H9 (cell line): ENCODE results near the gene ANKRD30B. TPM values are rescaled to one million over a fixed set of nuclear protein-coding genes. Genes with fewer than 3 reads are reported as not detected.

Experiments
- DNase-seq: peaks from one replicate; pipeline ENCODE4 v3.0.0-alpha.2; 2017
- H2AFZ ChIP-seq: one replicate; pipeline ENCODE4 v1.6.1; 2013; ENCODE audit warnings: mild to moderate bottlenecking, low read length, control low read depth, moderate library complexity
- H2AK5ac ChIP-seq: 2 replicates; pipeline ENCODE4 v1.6.1; 2013; ENCODE audit warnings: low read length, control low read depth, mixed read lengths; ENCODE audit not compliant: insufficient read length
- H2BK120ac ChIP-seq: one replicate; pipeline ENCODE4 v1.6.1; 2013; ENCODE audit warnings: low read depth, mild to moderate bottlenecking, low read length, control low read depth, inconsistent platforms; ENCODE audit not compliant: poor library complexity, severe bottlenecking
- H2BK12ac ChIP-seq: 2 replicates; pipeline ENCODE4 v1.6.1; 2013; ENCODE audit warnings: low read length, control low read depth, mixed read lengths, low read depth; ENCODE audit not compliant: insufficient read length
- H2BK15ac ChIP-seq: 2 replicates; pipeline ENCODE4 v1.6.1; 2013; ENCODE audit warnings: low read depth, low read length, control low read depth
- H2BK20ac ChIP-seq: one replicate; pipeline ENCODE4 v1.6.1; 2013; ENCODE audit warnings: low read depth, mild to moderate bottlenecking, low read length, control low read depth, inconsistent platforms; ENCODE audit not compliant: poor library complexity, severe bottlenecking
- H2BK5ac ChIP-seq: 2 replicates; pipeline ENCODE4 v1.6.1; 2013; ENCODE audit warnings: low read length, control low read depth, mixed read lengths; ENCODE audit not compliant: insufficient read length
- H3K14ac ChIP-seq: 2 replicates; pipeline ENCODE4 v1.6.1; 2013; ENCODE audit warnings: low read length, control low read depth; ENCODE audit not compliant: insufficient read depth
- H3K18ac ChIP-seq: 2 replicates; pipeline ENCODE4 v1.6.1; 2013; ENCODE audit warnings: low read depth, mild to moderate bottlenecking, mixed read lengths, low read length, control low read depth; ENCODE audit not compliant: insufficient read length
- H3K23ac ChIP-seq: 2 replicates; pipeline ENCODE4 v1.6.1; 2013; ENCODE audit warnings: low read length, control low read depth, mixed read lengths, low read depth; ENCODE audit not compliant: insufficient read length
- H3K23me2 ChIP-seq: 2 replicates; pipeline ENCODE4 v1.6.1; 2013; ENCODE audit warnings: low read depth, mild to moderate bottlenecking, mixed read lengths, low read length, control low read depth; ENCODE audit not compliant: insufficient read length, poor library complexity, severe bottlenecking
- H3K27ac ChIP-seq: 2 replicates; pipeline ENCODE4 v1.5.1; 2013; ENCODE audit warnings: low read length, control low read depth, mixed read lengths, low read depth; ENCODE audit not compliant: insufficient read length
- H3K27me3 ChIP-seq: 2 replicates; pipeline ENCODE4 v1.6.1; 2013; ENCODE audit warnings: low read length, control low read depth, inconsistent platforms; ENCODE audit not compliant: insufficient read depth
- H3K4ac ChIP-seq: 2 replicates; pipeline ENCODE4 v1.6.1; 2013; ENCODE audit warnings: low read depth, mild to moderate bottlenecking, control low read depth, inconsistent platforms, low read length, moderate library complexity
- H3K4me1 ChIP-seq: 2 replicates; pipeline ENCODE4 v1.6.1; 2013; ENCODE audit warnings: low read length, control low read depth, inconsistent platforms; ENCODE audit not compliant: insufficient read depth
- H3K4me2 ChIP-seq: 2 replicates; pipeline ENCODE4 v1.6.1; 2013; ENCODE audit warnings: low read length, control low read depth, mixed read lengths; ENCODE audit not compliant: insufficient read length, insufficient read depth
- H3K56ac ChIP-seq: 2 replicates; pipeline ENCODE4 v1.6.1; 2013; ENCODE audit warnings: low read depth, mild to moderate bottlenecking, mixed read lengths, low read length, control low read depth; ENCODE audit not compliant: insufficient read length
- H3K79me1 ChIP-seq: 2 replicates; pipeline ENCODE4 v1.6.1; 2013; ENCODE audit warnings: low read depth, mild to moderate bottlenecking, moderate library complexity, low read length, control low read depth, inconsistent platforms; ENCODE audit not compliant: insufficient read depth, poor library complexity, severe bottlenecking
- H3K79me2 ChIP-seq: 2 replicates; pipeline ENCODE4 v1.6.1; 2013; ENCODE audit warnings: low read length, control low read depth, inconsistent platforms; ENCODE audit not compliant: insufficient read depth
- H3K9ac ChIP-seq: 2 replicates; pipeline ENCODE4 v1.6.1; 2013; ENCODE audit warnings: low read length, control low read depth, mixed read lengths; ENCODE audit not compliant: insufficient read length; ENCODE audit errors: extremely low read depth
- H3K9me3 ChIP-seq: one replicate; pipeline ENCODE4 v1.6.1; 2013; ENCODE audit warnings: low read depth, low read length, inconsistent platforms; ENCODE audit not compliant: control insufficient read depth
- H3T11ph ChIP-seq: one replicate; pipeline ENCODE4 v1.6.1; 2013; ENCODE audit warnings: mild to moderate bottlenecking, low read length, control low read depth, inconsistent platforms
- H4K20me1 ChIP-seq: one replicate; pipeline ENCODE4 v1.6.1; 2013; ENCODE audit not compliant: control insufficient read depth, insufficient read length, insufficient read depth
- H4K5ac ChIP-seq: 2 replicates; pipeline ENCODE4 v1.6.1; 2013; ENCODE audit warnings: low read depth, mild to moderate bottlenecking, mixed read lengths, low read length, control low read depth; ENCODE audit not compliant: insufficient read length
- H4K8ac ChIP-seq: replicated peaks from 2 replicates; pipeline ENCODE4 v1.6.1; 2013; ENCODE audit warnings: low read length, control low read depth, mixed read lengths, low read depth; ENCODE audit not compliant: insufficient read length
- H4K91ac ChIP-seq: 2 replicates; pipeline ENCODE4 v1.6.1; 2013; ENCODE audit warnings: low read depth, mild to moderate bottlenecking, moderate library complexity, mixed read lengths, low read length, control low read depth; ENCODE audit not compliant: insufficient read length
- H3K27ac Mint-ChIP-seq, 3 experiments: 2 replicates in 2 of 3; 3 replicates in 1 of 3; pipeline ENCODE4 v1.8.0; 2020 to 2021; ENCODE audit warnings: mixed read lengths in 3 of 3, mild to moderate bottlenecking in 1 of 3, moderate library complexity in 1 of 3
- H3K27me3 Mint-ChIP-seq: 2 replicates; pipeline ENCODE4 v1.8.0; 2021; ENCODE audit warnings: low read depth, mild to moderate bottlenecking, moderate library complexity, mixed read lengths
- H3K36me3 Mint-ChIP-seq, 3 experiments: 2 replicates in 2 of 3; 3 replicates in 1 of 3; pipeline ENCODE4 v1.8.0; 2020 to 2021; ENCODE audit warnings: low read depth in 3 of 3, mixed read lengths in 3 of 3; ENCODE audit not compliant: insufficient read depth in 1 of 3
- H3K4me1 Mint-ChIP-seq, 2 experiments: 2 replicates each; pipeline ENCODE4 v1.8.0; 2020; ENCODE audit warnings: mixed read lengths in 2 of 2
- H3K4me3 Mint-ChIP-seq, 2 experiments: 2 replicates in 1 of 2; 3 replicates in 1 of 2; pipeline ENCODE4 v1.8.0; 2020 to 2021; ENCODE audit warnings: mild to moderate bottlenecking in 2 of 2, mixed read lengths in 2 of 2, moderate library complexity in 1 of 2
- H3K9me3 Mint-ChIP-seq, 2 experiments: 2 replicates in 1 of 2; 3 replicates in 1 of 2; pipeline ENCODE4 v1.8.0; 2020; ENCODE audit warnings: mild to moderate bottlenecking in 2 of 2, mixed read lengths in 2 of 2, moderate library complexity in 1 of 2
- CTCF ChIP-seq: fragments of 200-600 bp; sonication (generic); conservative IDR thresholded peaks from 3 replicates; pipeline ENCODE4 v1.8.0; 2021; ENCODE audit warnings: antibody characterized with exemption, mild to moderate bottlenecking
- total RNA-seq: library from RNA; stranded (reverse); gene quantifications from 2 replicates; pipeline ENCODE4 v1.2.1, GENCODE V29; 2021

Gene ANKRD30B
- total RNA-seq, 1 experiment from 2014 or later: not detected

- H3K27ac Mint-ChIP-seq: no peak overlapping the region
- Histone ChIP-seq H3T11ph (no peak overlapping the region), H3K23ac (no peak overlapping the region), H2BK12ac (no peak overlapping the region), H3K56ac (no peak overlapping the region), H3K79me1 (no peaks in the 10 kb centered on the region), H3K18ac (no peak overlapping the region), H3K4me2 (no peak overlapping the region), H2BK120ac (no peak overlapping the region), H3K9me3 (peaks cover 58% of the 10 kb centered on the region), H2BK15ac (no peak overlapping the region), H2BK20ac (no peak overlapping the region), H3K4ac (no peak overlapping the region), H3K23me2 (no peaks in the 10 kb centered on the region), H3K4me1 (no peaks in the 10 kb centered on the region), H3K9ac (no peak overlapping the region), H4K5ac (no peak overlapping the region), H2AK5ac (no peak overlapping the region), H4K8ac (no peak overlapping the region), H4K20me1 (no peaks in the 10 kb centered on the region), H2AFZ (no peak overlapping the region), H4K91ac (no peak overlapping the region), H2BK5ac (no peak overlapping the region), H3K27ac (no peak overlapping the region), H3K79me2 (no peaks in the 10 kb centered on the region), H3K14ac (no peak overlapping the region), H3K27me3 (no peaks in the 10 kb centered on the region)
- no peaks in the 10 kb centered on the region for H3K4me1 Mint-ChIP-seq
- TF ChIP-seq CTCF: no peak
- H3K36me3 Mint-ChIP-seq: peaks cover 4 to 31% (median 8%) of the 10 kb centered on the region in 3 experiments; a peak in 6 of 7 replicates
- H3K27me3 Mint-ChIP-seq: no peaks in the 10 kb centered on the region; the same call in 1 of the 2 replicates
- no peak for DNase-seq
- H3K9me3 Mint-ChIP-seq: peaks cover 86 to 92% of the 10 kb centered on the region in 2 experiments
- H3K4me3 Mint-ChIP-seq: no peak overlapping the region
Observed at GRCh38 chr18:14767474-14767873, 19.5 kb downstream of the ANKRD30B start.
